SK-N-SH (cell line): ENCODE results near the gene NGLY1. TPM values are rescaled to one million over a fixed set of nuclear protein-coding genes. Genes with fewer than 3 reads are reported as not detected.

Experiments
- CTCF ChIA-PET: fragments of 300-600, 350-600 bp; formaldehyde crosslinking; extraction: SDS; loops from one replicate; lab custom pipeline; 2021; lab: Yijun Ruan, JAX
- POLR2A ChIA-PET: fragments of 350-600 bp; sonication (Branson Sonifier 250); formaldehyde crosslinking; extraction: SDS; loops from one replicate; lab custom pipeline; 2020; ENCODE audit warnings: antibody characterized with exemption, inconsistent platforms; lab: Yijun Ruan, JAX
- DNase-seq: peaks from one replicate; pipeline ENCODE4 v3.0.0; 2012
- H2AFZ ChIP-seq: fragments of 200-600 bp; sonication (generic); 2 replicates; pipeline ENCODE4 v1.8.1; 2016; ENCODE audit warnings: antibody characterized with exemption, mild to moderate bottlenecking, low read depth
- H3F3A ChIP-seq: fragments of 200-600 bp; sonication (generic); replicated peaks from 2 replicates; pipeline ENCODE3; 2016; ENCODE audit warnings: antibody characterized with exemption, mild to moderate bottlenecking; ENCODE audit not compliant: insufficient read depth
- H3K27ac ChIP-seq, 2 experiments: fragments of 200-500 bp in 1 of 2; fragments of 200-600 bp in 1 of 2; sonication (Bioruptor generic) in 1 of 2; sonication (generic), shearing (Covaris generic) in 1 of 2; 2 replicates each; pipeline versions ENCODE4 v1.5.1 to v1.6.1; 2014 to 2016; ENCODE audit warnings: low read depth in 2 of 2, inconsistent platforms in 1 of 2, low read length in 1 of 2, mild to moderate bottlenecking in 1 of 2, mixed read lengths in 1 of 2
- H3K27me3 ChIP-seq: fragments of 200-600 bp; sonication (generic), shearing (Covaris generic); 2 replicates; pipeline ENCODE4 v1.6.1; 2016; ENCODE audit warnings: mixed run types; ENCODE audit not compliant: insufficient read depth
- H3K36me3 ChIP-seq, 2 experiments: fragments of 200-500 bp in 1 of 2; fragments of 200-600 bp in 1 of 2; sonication (Bioruptor generic) in 1 of 2; sonication (generic) in 1 of 2; replicated peaks in 1 of 2; 2 replicates each; pipeline versions ENCODE3 to v1.5.1; 2014 to 2016; ENCODE audit warnings: low read length in 1 of 2, mild to moderate bottlenecking in 1 of 2; ENCODE audit not compliant: insufficient read depth in 2 of 2, control insufficient read depth in 1 of 2
- H3K4me1 ChIP-seq, 2 experiments: fragments of 200-500 bp in 1 of 2; fragments of 200-600 bp in 1 of 2; sonication (Bioruptor generic) in 1 of 2; sonication (generic), shearing (Covaris generic) in 1 of 2; 2 replicates each; pipeline versions ENCODE4 v1.5.1 to v1.6.1; 2014 to 2016; ENCODE audit warnings: low read depth in 1 of 2, low read length in 1 of 2, mixed run types in 1 of 2; ENCODE audit not compliant: insufficient read depth in 2 of 2, control insufficient read depth in 1 of 2
- H3K4me2 ChIP-seq: fragments of 200-600 bp; sonication (generic), shearing (Covaris generic); 2 replicates; pipeline ENCODE4 v1.6.1; 2017; ENCODE audit warnings: mixed run types
- H3K4me3 ChIP-seq, 2 experiments: fragments of 200-500 bp in 1 of 2; fragments of 200-600 bp in 1 of 2; sonication (Bioruptor generic) in 1 of 2; sonication (generic), shearing (Covaris generic) in 1 of 2; 2 replicates each; pipeline versions ENCODE4 v1.5.1 to v1.8.1; 2014 to 2016; ENCODE audit warnings: low read depth in 2 of 2, inconsistent platforms in 1 of 2, low read length in 1 of 2, mild to moderate bottlenecking in 1 of 2, mixed read lengths in 1 of 2, moderate library complexity in 1 of 2
- H3K79me2 ChIP-seq: fragments of 200-600 bp; sonication (generic); 2 replicates; pipeline ENCODE4 v1.8.1; 2017; ENCODE audit warnings: mild to moderate bottlenecking; ENCODE audit not compliant: insufficient read depth
- H3K9ac ChIP-seq: fragments of 200-600 bp; sonication (generic); 2 replicates; pipeline ENCODE4 v1.6.1; 2017; ENCODE audit warnings: mixed run types
- H3K9me2 ChIP-seq: fragments of 200-600 bp; sonication (generic); 2 replicates; pipeline ENCODE4 v1.6.1; 2017; ENCODE audit warnings: mixed run types
- H3K9me3 ChIP-seq: fragments of 200-600 bp; sonication (generic); 2 replicates; pipeline ENCODE4 v1.6.1; 2017; ENCODE audit warnings: mixed run types, mild to moderate bottlenecking, moderate library complexity
- H4K20me1 ChIP-seq: fragments of 200-600 bp; sonication (generic); 2 replicates; pipeline ENCODE4 v1.6.1; 2017; ENCODE audit warnings: mild to moderate bottlenecking, mixed run types; ENCODE audit not compliant: insufficient read depth
- CHD2 ChIP-seq: fragments of 150-350 bp; IDR thresholded peaks from 2 replicates; pipeline ENCODE4 v1.6.1; 2018; ENCODE audit warnings: low read length; ENCODE audit not compliant: partially characterized antibody
- EP300 ChIP-seq, 2 experiments: IDR thresholded peaks; 2 replicates each; pipeline versions ENCODE4 v1.4.0 to v1.6.1; 2012; ENCODE audit warnings: borderline replicate concordance in 1 of 2, low read depth in 1 of 2, low read length in 1 of 2
- EZH2phosphoT487 ChIP-seq: fragments of 200-600 bp; sonication (generic); IDR thresholded peaks from 2 replicates; pipeline ENCODE4 v1.6.1; 2017; ENCODE audit warnings: low read depth, mixed run types, mild to moderate bottlenecking, antibody characterized with exemption, moderate library complexity, borderline replicate concordance
- FOXJ3 ChIP-seq: sonication (generic); formaldehyde crosslinking; IDR thresholded peaks from 2 replicates; pipeline ENCODE4 v1.5.1; 2020; ENCODE audit warnings: mild to moderate bottlenecking, missing genetic modification reagents
- FOXM1 ChIP-seq: IDR thresholded peaks from 2 replicates; pipeline ENCODE4 v1.4.0; 2012; ENCODE audit warnings: low read depth, mild to moderate bottlenecking
- JUND ChIP-seq: IDR thresholded peaks from 2 replicates; pipeline ENCODE4 v1.4.0; 2012
- MAX ChIP-seq: IDR thresholded peaks from 2 replicates; pipeline ENCODE4 v1.4.0; 2012; ENCODE audit warnings: low read depth
- MEF2A ChIP-seq: IDR thresholded peaks from 2 replicates; pipeline ENCODE4 v1.4.0; 2012; ENCODE audit warnings: low read depth, borderline replicate concordance
- NFIC ChIP-seq: IDR thresholded peaks from 2 replicates; pipeline ENCODE4 v1.4.0; 2012; ENCODE audit warnings: borderline replicate concordance
- RAD21 ChIP-seq: IDR thresholded peaks from 2 replicates; pipeline ENCODE4 v1.6.1; 2012; ENCODE audit warnings: mild to moderate bottlenecking, low read length
- SIN3A ChIP-seq: IDR thresholded peaks from 2 replicates; pipeline ENCODE4 v1.6.1; 2012; ENCODE audit warnings: low read depth, mild to moderate bottlenecking, low read length, moderate library complexity, borderline replicate concordance
- SMC3 ChIP-seq: IDR thresholded peaks from 2 replicates; pipeline ENCODE4 v1.6.1; 2012; ENCODE audit warnings: low read depth, low read length, improper control_type of control experiment
- TCF12 ChIP-seq: IDR thresholded peaks from 2 replicates; pipeline ENCODE4 v1.4.0; 2012
- TEAD4 ChIP-seq: IDR thresholded peaks from 2 replicates; pipeline ENCODE4 v1.4.0; 2012; ENCODE audit warnings: mild to moderate bottlenecking, borderline replicate concordance; ENCODE audit not compliant: insufficient read depth
- WGBS: methylation state at CpG from one replicate; pipeline ENCODE4 v1.1.6; 2017; ENCODE audit warnings: low lambda C conversion rate; 5-methylcytosine and 5-hydroxymethylcytosine counted together
- polyA plus RNA-seq, 3 experiments: library from polyadenylated mRNA; depleted of rRNA; stranded (reverse); fragments of >200 nt; gene quantifications; 2 replicates each; pipeline ENCODE4 v1.2.3, GENCODE V29; 2012
- TF ChIP-seq, protein P1 (sequence below): IDR thresholded peaks from 2 replicates; pipeline ENCODE4 v1.4.0; 2012; ENCODE audit warnings: low read depth, borderline replicate concordance
- TF ChIP-seq, protein P2 (sequence below): IDR thresholded peaks from 2 replicates; pipeline ENCODE4; 2012

NGLY1 gene
- polyA plus RNA-seq, 1 of the 3 experiments (the other 2 are of a cell fraction) = 6.0 TPM

DNA sequence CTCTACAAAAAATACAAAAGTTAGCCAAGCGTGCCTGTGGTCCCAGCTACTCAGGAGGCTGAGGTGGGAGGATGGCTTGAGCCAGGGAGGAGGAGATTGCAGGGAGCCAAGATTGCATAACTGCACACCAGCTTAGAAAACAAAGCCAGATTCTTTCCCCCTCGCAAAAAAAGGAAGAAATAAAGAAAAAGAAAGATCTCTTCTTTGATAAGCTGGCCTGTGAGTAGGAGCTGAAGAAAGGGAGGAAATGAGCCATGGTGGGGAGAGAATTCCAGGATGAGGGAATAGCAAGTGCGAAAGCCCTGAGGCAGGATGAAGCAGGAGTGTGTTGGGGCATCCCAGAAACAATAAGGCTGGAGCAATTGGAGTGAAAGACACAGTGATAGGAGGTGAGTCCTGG, 94.0 kb downstream of the NGLY1 start:
- Histone ChIP-seq H3K9ac (no peak overlapping the region), H3K9me2 (no peaks in the 10 kb centered on the region), H3K4me3 (no peak overlapping the region), H3K27me3 (no peaks in the 10 kb centered on the region; the same call in 1 of the 2 replicates), H3K27ac (no peak overlapping the region), H3K79me2 (no peaks in the 10 kb centered on the region), H3K4me1 (no peaks in the 10 kb centered on the region), H3K9me3 (no peaks in the 10 kb centered on the region), H3K36me3 (no peaks in the 10 kb centered on the region), H2AFZ (no peak overlapping the region), H4K20me1 (no peaks in the 10 kb centered on the region), H3K4me2 (no peak overlapping the region), H3F3A (no peaks in the 10 kb centered on the region)
- POLR2A ChIA-PET = no interaction called here
- DNase-seq = no peak
- TF ChIP-seq, protein P1, sequence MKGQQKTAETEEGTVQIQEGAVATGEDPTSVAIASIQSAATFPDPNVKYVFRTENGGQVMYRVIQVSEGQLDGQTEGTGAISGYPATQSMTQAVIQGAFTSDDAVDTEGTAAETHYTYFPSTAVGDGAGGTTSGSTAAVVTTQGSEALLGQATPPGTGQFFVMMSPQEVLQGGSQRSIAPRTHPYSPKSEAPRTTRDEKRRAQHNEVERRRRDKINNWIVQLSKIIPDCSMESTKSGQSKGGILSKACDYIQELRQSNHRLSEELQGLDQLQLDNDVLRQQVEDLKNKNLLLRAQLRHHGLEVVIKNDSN = no peak
- TF ChIP-seq TEAD4 = no peak
- no peak for TF ChIP-seq CHD2
- no peak for TF ChIP-seq NFIC
- no peak for TF ChIP-seq EZH2phosphoT487
- no peak for TF ChIP-seq JUND
- no peak for TF ChIP-seq RAD21
- TF ChIP-seq EP300 (IDR thresholded peaks at IDR 0.05; ENCODE audit: borderline replicate concordance in 1 of 2, low read depth in 1 of 2, low read length in 1 of 2) = no peak
- 49% methylated on average over 3 of the region's 3 CpGs for WGBS
- CTCF ChIA-PET = no interaction called here

- Histone ChIP-seq H3K27ac (no peak overlapping the region), H3K36me3 (no peaks in the 10 kb centered on the region), H3K4me1 (no peaks in the 10 kb centered on the region), H3K79me2 (no peaks in the 10 kb centered on the region), H3F3A (no peaks in the 10 kb centered on the region), H2AFZ (no peak overlapping the region), H3K4me3 (no peak overlapping the region), H3K27me3 (no peaks in the 10 kb centered on the region; the same call in 1 of the 2 replicates), H3K9me2 (no peaks in the 10 kb centered on the region), H3K4me2 (no peak overlapping the region), H3K9ac (no peak overlapping the region), H4K20me1 (no peaks in the 10 kb centered on the region), H3K9me3 (no peaks in the 10 kb centered on the region)
- TF ChIP-seq EP300 (IDR thresholded peaks at IDR 0.05; ENCODE audit: borderline replicate concordance in 1 of 2, low read depth in 1 of 2, low read length in 1 of 2) (no peak), EZH2phosphoT487 (no peak), SIN3A (no peak), MEF2A (no peak), FOXJ3 (no peak), TCF12 (no peak), CHD2 (no peak), FOXM1 (no peak), MAX (no peak), SMC3 (no peak)
- TF ChIP-seq, protein P2, sequence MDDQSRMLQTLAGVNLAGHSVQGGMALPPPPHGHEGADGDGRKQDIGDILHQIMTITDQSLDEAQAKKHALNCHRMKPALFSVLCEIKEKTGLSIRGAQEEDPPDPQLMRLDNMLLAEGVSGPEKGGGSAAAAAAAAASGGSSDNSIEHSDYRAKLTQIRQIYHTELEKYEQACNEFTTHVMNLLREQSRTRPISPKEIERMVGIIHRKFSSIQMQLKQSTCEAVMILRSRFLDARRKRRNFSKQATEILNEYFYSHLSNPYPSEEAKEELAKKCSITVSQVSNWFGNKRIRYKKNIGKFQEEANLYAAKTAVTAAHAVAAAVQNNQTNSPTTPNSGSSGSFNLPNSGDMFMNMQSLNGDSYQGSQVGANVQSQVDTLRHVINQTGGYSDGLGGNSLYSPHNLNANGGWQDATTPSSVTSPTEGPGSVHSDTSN = no peak
- ChIA-PET CTCF (no interaction called here), POLR2A (no interaction called here)
- 91% methylated on average over 1 of the region's 1 CpG for WGBS
- DNase-seq = no peak
Observed at GRCh38 chr3:25687742-25688141, 95.5 kb downstream of the NGLY1 start.
